GM12878 (cell line): ENCODE measurements around the gene CDK11B. TPM values are rescaled to one million over a fixed set of nuclear protein-coding genes. Genes with fewer than 3 reads are reported as not detected.

Experiments
- ATAC-seq: fragments of 200-7000 bp; cut with Tn5 transposase; 3 replicates; pipeline ENCODE4 v1.9.1; 2020; ENCODE audit warnings: mild to moderate bottlenecking, moderate library complexity
- BruUV-seq: library from RNA; stranded (reverse); fragments of 400-500 nt; replicated peaks from 2 replicates; lab custom pipeline; 2021; lab: Mats Ljungman, UMichigan
- CTCF ChIA-PET: fragments of 300-600 bp; sonication (Branson Sonifier 250); formaldehyde crosslinking; extraction: SDS; loops from one replicate; lab custom pipeline; 2021; ENCODE audit warnings: inconsistent platforms; lab: Yijun Ruan, JAX
- POLR2A ChIA-PET: fragments of 350-600 bp; formaldehyde crosslinking; extraction: SDS; loops from one replicate; lab custom pipeline; 2021; ENCODE audit warnings: inconsistent platforms; lab: Charles Lee
- RAD21 ChIA-PET: fragments of 300-600 bp; sonication (Branson Sonifier 250); formaldehyde crosslinking; loops from one replicate; lab custom pipeline; 2023; ENCODE audit warnings: antibody characterized with exemption; ENCODE audit not compliant: unreplicated experiment; lab: Charles Lee
- SMC1A ChIA-PET: fragments of 300-600 bp; sonication (Branson Sonifier 250); formaldehyde crosslinking; loops from one replicate; lab custom pipeline; 2023; ENCODE audit not compliant: unreplicated experiment, uncharacterized antibody; lab: Charles Lee
- DNase-seq: peaks from one replicate; pipeline ENCODE4 v3.0.0-alpha.2; 2011; ENCODE audit warnings: low read depth, low spot score
- FAIRE-seq: peaks from 3 replicates; lab custom pipeline; 2011; peaks lifted over from hg19 to GRCh38; lab: Jason Lieb, UNC
- H2AFZ ChIP-seq: 2 replicates; pipeline ENCODE4 v1.6.0; 2011; ENCODE audit warnings: low read depth, low read length, control low read depth; ENCODE audit not compliant: control insufficient read depth
- H3K27ac ChIP-seq: 2 replicates; pipeline ENCODE4 v1.5.1; 2011; ENCODE audit warnings: control low read depth; ENCODE audit not compliant: control insufficient read depth, insufficient read depth
- H3K27me3 ChIP-seq, 2 experiments: replicated peaks in 1 of 2; 2 replicates each; pipeline versions ENCODE4 v1.6.0 to v1.6.1; 2011; ENCODE audit warnings: low read length in 1 of 2; ENCODE audit not compliant: control insufficient read depth in 2 of 2, insufficient read depth in 2 of 2
- H3K36me3 ChIP-seq, 2 experiments: 2 replicates each; pipeline ENCODE4 v1.5.1; 2011; ENCODE audit warnings: low read length in 1 of 2; ENCODE audit not compliant: control insufficient read depth in 2 of 2, insufficient read depth in 2 of 2
- H3K4me1 ChIP-seq: 2 replicates; pipeline ENCODE4 v1.6.1; 2011; ENCODE audit warnings: mild to moderate bottlenecking, low read length, moderate library complexity, mixed read lengths; ENCODE audit not compliant: control insufficient read depth, insufficient read depth
- H3K4me2 ChIP-seq: 2 replicates; pipeline ENCODE4 v1.6.0; 2011; ENCODE audit warnings: control low read depth; ENCODE audit not compliant: control insufficient read depth, insufficient read depth
- H3K4me3 ChIP-seq: fragments of 200-600 bp; sonication (generic); 2 replicates; pipeline ENCODE4 v1.5.1; 2016
- H3K79me2 ChIP-seq: 2 replicates; pipeline ENCODE4 v1.6.0; 2011; ENCODE audit warnings: low read length; ENCODE audit not compliant: control insufficient read depth, insufficient read depth
- H3K9ac ChIP-seq: 2 replicates; pipeline ENCODE4 v1.8.0; 2011; ENCODE audit warnings: low read length, control low read depth, mixed read lengths; ENCODE audit not compliant: control insufficient read depth, insufficient read depth
- H3K9me3 ChIP-seq: replicated peaks from 3 replicates; pipeline ENCODE4 v1.5.1; 2011; ENCODE audit warnings: mild to moderate bottlenecking, low read length; ENCODE audit not compliant: control insufficient read depth, insufficient read depth
- H4K20me1 ChIP-seq: 2 replicates; pipeline ENCODE4 v1.6.0; 2011; ENCODE audit not compliant: control insufficient read depth, insufficient read depth
- ASH2L ChIP-seq: fragments of 300-600, 200-600 bp; sonication (generic); IDR thresholded peaks from 2 replicates; pipeline ENCODE4 v1.6.1; 2017; ENCODE audit warnings: low read depth, mild to moderate bottlenecking, borderline replicate concordance
- BMI1 ChIP-seq: fragments of 450-650 bp; IDR thresholded peaks from 2 replicates; pipeline ENCODE4 v1.6.1; 2016; ENCODE audit warnings: mild to moderate bottlenecking, moderate library complexity, borderline replicate concordance
- CHD2 ChIP-seq: IDR thresholded peaks from 2 replicates; pipeline ENCODE4 v1.6.1; 2011; ENCODE audit warnings: low read depth, low read length, improper control_type of control experiment, borderline replicate concordance
- GABPA ChIP-seq: IDR thresholded peaks from 2 replicates; pipeline ENCODE4 v1.6.1; 2014; ENCODE audit warnings: antibody characterized with exemption, low read depth, mild to moderate bottlenecking, inconsistent platforms
- MEF2A ChIP-seq: IDR thresholded peaks from 2 replicates; pipeline ENCODE4 v1.6.1; 2011; ENCODE audit warnings: low read depth, mild to moderate bottlenecking, low read length, moderate library complexity; ENCODE audit not compliant: insufficient read depth
- MXI1 ChIP-seq: fragments of 150-350 bp; IDR thresholded peaks from 2 replicates; pipeline ENCODE4 v1.6.1; 2011; ENCODE audit warnings: low read depth, mild to moderate bottlenecking, inconsistent platforms, low read length, improper control_type of control experiment
- RAD21 ChIP-seq: IDR thresholded peaks from 2 replicates; pipeline ENCODE4 v1.6.1; 2011; ENCODE audit warnings: mild to moderate bottlenecking, low read depth, low read length, moderate library complexity; ENCODE audit not compliant: insufficient read depth
- RCOR1 ChIP-seq: conservative IDR thresholded peaks from 2 replicates; pipeline ENCODE4 v1.6.1; 2012; ENCODE audit warnings: low read depth, low read length, improper control_type of control experiment
- SMAD5 ChIP-seq: IDR thresholded peaks from 2 replicates; pipeline ENCODE4 v1.6.1; 2016; ENCODE audit warnings: antibody characterized with exemption, low read depth
- SRF ChIP-seq, 2 experiments: IDR thresholded peaks; 2 replicates each; pipeline ENCODE4 v1.6.1; 2011; ENCODE audit warnings: low read depth in 2 of 2, low read length in 2 of 2, mild to moderate bottlenecking in 1 of 2, moderate library complexity in 1 of 2
- WGBS: methylation state at CpG from one replicate; pipeline ENCODE4 v1.1.6; 2016; ENCODE audit warnings: low lambda C conversion rate; ENCODE audit not compliant: insufficient replicate concordance, insufficient coverage; ENCODE audit errors: missing lambda C conversion rate; 5-methylcytosine and 5-hydroxymethylcytosine counted together
- in situ Hi-C: fragments of 300-500 bp; cut with MboI; formaldehyde crosslinking; loops from 9 replicates; pipeline ENCODE4 v1.14.3; 2018; ENCODE audit warnings: mixed read lengths
- intact Hi-C: fragments of 100-400 bp; cut with micrococcal nuclease; formaldehyde crosslinking; loops from one replicate; pipeline ENCODE4 v1.14.2; 2022; ENCODE audit not compliant: unreplicated experiment
- polyA plus RNA-seq, 11 experiments: library from polyadenylated mRNA; depleted of rRNA in 4 of 11; unstranded in 6 of 11; stranded (reverse) in 5 of 11; fragments of >200 nt; fragmentation: Nextera tagmentation in 4 of 11; fragmentation: Illumina TruSeq in 1 of 11; extraction: Ambion mirVana in 4 of 11; extraction: Trizol in 1 of 11; gene quantifications; 1 replicate in 1 of 11; 2 replicates in 10 of 11; pipeline versions ENCODE4 v1.2.1 to v1.2.3, GENCODE V29; 2011 to 2016; ENCODE audit warnings: inconsistent platforms in 2 of 11, missing spikeins in 2 of 11, low read depth in 1 of 11
- total RNA-seq, 4 experiments: library from RNA; depleted of rRNA in 3 of 4; stranded (reverse); fragments of >200 nt in 3 of 4; fragmentation: Illumina TruSeq in 1 of 4; extraction: Trizol in 1 of 4; gene quantifications; 2 replicates each; pipeline versions ENCODE4 v1.2.1 to v1.2.3, GENCODE V29; 2013 to 2021
- TF ChIP-seq, protein P1 (sequence below), 3 experiments: IDR thresholded peaks in 2 of 3; conservative IDR thresholded peaks in 1 of 3; 2 replicates each; pipeline ENCODE4 v1.5.1; 2011; ENCODE audit warnings: low read depth in 3 of 3, low read length in 3 of 3, mild to moderate bottlenecking in 3 of 3, control low read depth in 2 of 3, moderate library complexity in 2 of 3, inconsistent platforms in 1 of 3, mixed read lengths in 1 of 3; ENCODE audit not compliant: control insufficient read depth in 2 of 3, insufficient read depth in 1 of 3; ENCODE audit errors: extremely low read depth in 1 of 3
- TF ChIP-seq, protein P2 (sequence below): IDR thresholded peaks from 2 replicates; pipeline ENCODE4 v1.6.1; 2012; ENCODE audit warnings: low read depth, low read length, improper control_type of control experiment
- TF ChIP-seq, protein P3 (sequence below): fragments of 450-650 bp; IDR thresholded peaks from 2 replicates; pipeline ENCODE4 v1.6.1; 2016; ENCODE audit warnings: mild to moderate bottlenecking
- TF ChIP-seq, protein P4 (sequence below): IDR thresholded peaks from 2 replicates; pipeline ENCODE4 v1.6.1; 2011; ENCODE audit warnings: low read depth, low read length, improper control_type of control experiment, borderline replicate concordance

The CDK11B gene
- total and polyA plus RNA-seq, 10 of the 15 experiments (the other 5 are each of a cell fraction or from before 2014, with no cell fraction given) = 3.2 to 30.9 (median 18.0) TPM

DNA sequence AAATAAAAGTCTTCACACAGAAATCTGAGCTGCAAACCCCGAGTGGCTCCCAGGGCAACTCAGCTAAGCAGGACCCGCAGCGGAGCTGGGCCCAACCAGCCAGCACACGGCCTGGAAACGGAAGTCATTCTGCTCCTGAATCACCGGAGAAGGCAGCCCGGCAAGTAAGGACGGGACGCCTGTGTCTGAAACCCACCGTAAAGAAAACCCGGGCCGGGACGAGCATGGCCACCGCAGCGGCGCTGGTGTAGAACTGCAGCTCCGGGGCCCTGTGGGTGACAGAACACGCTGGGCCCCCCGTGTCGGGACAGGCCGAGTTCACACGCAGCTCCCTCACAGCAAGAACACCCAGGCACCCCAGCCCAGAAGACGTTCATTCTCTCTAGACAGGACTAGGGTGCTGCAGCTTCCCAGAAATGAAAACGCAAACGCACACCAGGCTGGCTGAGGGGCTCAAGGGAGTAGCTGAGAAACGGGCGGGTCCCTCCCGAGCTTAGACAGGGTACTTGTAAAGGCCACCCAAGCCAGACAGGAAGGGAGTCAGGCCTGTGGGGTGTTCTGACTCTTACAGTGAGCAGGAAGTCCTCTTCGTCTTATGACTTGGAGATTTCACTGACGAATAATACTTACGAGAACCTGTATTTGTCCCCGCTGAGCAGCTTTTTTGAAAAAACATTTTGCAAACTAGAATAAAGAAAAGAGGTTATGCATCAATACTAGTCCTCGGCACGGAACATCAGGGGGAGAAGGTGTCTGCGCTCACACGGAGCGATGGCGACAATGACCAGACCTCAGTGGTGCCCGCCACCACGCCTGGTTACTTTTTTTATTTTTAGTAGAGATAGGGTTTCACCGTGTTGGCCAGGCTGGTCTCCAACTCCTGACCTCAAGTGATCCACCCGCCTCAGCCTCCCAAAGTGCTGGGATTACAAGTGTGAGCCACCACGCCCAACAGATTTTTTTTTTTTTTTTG, 10.9 kb upstream of the CDK11B start (continued):
- TF ChIP-seq, protein P1, sequence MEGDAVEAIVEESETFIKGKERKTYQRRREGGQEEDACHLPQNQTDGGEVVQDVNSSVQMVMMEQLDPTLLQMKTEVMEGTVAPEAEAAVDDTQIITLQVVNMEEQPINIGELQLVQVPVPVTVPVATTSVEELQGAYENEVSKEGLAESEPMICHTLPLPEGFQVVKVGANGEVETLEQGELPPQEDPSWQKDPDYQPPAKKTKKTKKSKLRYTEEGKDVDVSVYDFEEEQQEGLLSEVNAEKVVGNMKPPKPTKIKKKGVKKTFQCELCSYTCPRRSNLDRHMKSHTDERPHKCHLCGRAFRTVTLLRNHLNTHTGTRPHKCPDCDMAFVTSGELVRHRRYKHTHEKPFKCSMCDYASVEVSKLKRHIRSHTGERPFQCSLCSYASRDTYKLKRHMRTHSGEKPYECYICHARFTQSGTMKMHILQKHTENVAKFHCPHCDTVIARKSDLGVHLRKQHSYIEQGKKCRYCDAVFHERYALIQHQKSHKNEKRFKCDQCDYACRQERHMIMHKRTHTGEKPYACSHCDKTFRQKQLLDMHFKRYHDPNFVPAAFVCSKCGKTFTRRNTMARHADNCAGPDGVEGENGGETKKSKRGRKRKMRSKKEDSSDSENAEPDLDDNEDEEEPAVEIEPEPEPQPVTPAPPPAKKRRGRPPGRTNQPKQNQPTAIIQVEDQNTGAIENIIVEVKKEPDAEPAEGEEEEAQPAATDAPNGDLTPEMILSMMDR (IDR thresholded peaks at IDR 0.05 in 2 of 3, conservative IDR thresholded peaks at IDR 0.05 in 1 of 3; ENCODE audit: control insufficient read depth in 2 of 3, extremely low read depth in 1 of 3, insufficient read depth in 1 of 3, low read depth in 3 of 3, low read length in 3 of 3) = no peak
- TF ChIP-seq RCOR1 = no peak

DNA sequence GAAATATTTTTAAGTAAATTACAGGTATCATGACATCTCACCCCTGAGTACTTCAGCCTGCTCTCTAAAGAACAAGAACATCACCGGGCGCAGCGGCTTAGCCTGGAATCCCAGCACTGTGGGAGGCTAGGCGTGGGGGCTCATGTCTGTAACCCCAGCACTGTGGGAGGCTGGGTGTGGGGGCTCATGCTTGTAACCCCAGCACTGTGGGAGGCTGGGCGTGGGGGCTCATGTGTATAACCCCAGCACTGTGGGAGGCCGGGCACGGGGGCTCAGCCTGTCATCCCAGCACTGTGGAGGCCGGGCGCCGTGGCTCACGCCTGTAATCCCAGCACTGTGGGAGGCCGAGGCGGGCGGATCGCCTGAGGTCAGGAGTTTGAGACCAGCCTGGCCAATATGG, 7.7 kb upstream of the CDK11B start:
- SMC1A ChIA-PET = no interaction called here
- in situ Hi-C loops = no loop called here

More for the DNA sequence above, 7.7 kb upstream of the CDK11B start:
- H3K27me3 ChIP-seq = no peaks in the 10 kb centered on the region
- no peak for DNase-seq
- H2AFZ ChIP-seq = no peak overlapping the region
- no peaks in the 10 kb centered on the region; the same call in 1 of the 2 replicates for H3K79me2 ChIP-seq
- ATAC-seq = no peak
- no peaks in the 10 kb centered on the region for H3K9me3 ChIP-seq
- H3K4me3 ChIP-seq = no peak overlapping the region
- FAIRE-seq = no peak
- 97% methylated on average over 12 of the region's 15 CpGs for WGBS
- intact Hi-C loops = no loop called here
- no peak overlapping the region for H3K4me2 ChIP-seq
- no TSS peak for BruUV-seq
- H3K4me1 ChIP-seq = no peaks in the 10 kb centered on the region
- no peak overlapping the region for H3K27ac ChIP-seq
- RAD21 ChIA-PET = no interaction called here
- POLR2A ChIA-PET = no interaction called here
- no peak overlapping the region for H3K9ac ChIP-seq
- peaks cover 8 to 10% of the 10 kb centered on the region in 2 experiments for H3K36me3 ChIP-seq
- TF ChIP-seq, protein P2, sequence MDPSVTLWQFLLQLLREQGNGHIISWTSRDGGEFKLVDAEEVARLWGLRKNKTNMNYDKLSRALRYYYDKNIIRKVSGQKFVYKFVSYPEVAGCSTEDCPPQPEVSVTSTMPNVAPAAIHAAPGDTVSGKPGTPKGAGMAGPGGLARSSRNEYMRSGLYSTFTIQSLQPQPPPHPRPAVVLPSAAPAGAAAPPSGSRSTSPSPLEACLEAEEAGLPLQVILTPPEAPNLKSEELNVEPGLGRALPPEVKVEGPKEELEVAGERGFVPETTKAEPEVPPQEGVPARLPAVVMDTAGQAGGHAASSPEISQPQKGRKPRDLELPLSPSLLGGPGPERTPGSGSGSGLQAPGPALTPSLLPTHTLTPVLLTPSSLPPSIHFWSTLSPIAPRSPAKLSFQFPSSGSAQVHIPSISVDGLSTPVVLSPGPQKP = no peak
- no peak for TF ChIP-seq CHD2
- no peak for TF ChIP-seq SRF (IDR thresholded peaks at IDR 0.05; ENCODE audit: low read depth in 2 of 2, low read length in 2 of 2)
- no peak for TF ChIP-seq GABPA
- TF ChIP-seq, protein P3, sequence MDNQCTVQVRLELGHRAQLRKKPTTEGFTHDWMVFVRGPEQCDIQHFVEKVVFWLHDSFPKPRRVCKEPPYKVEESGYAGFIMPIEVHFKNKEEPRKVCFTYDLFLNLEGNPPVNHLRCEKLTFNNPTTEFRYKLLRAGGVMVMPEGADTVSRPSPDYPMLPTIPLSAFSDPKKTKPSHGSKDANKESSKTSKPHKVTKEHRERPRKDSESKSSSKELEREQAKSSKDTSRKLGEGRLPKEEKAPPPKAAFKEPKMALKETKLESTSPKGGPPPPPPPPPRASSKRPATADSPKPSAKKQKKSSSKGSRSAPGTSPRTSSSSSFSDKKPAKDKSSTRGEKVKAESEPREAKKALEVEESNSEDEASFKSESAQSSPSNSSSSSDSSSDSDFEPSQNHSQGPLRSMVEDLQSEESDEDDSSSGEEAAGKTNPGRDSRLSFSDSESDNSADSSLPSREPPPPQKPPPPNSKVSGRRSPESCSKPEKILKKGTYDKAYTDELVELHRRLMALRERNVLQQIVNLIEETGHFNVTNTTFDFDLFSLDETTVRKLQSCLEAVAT = no peak
- TF ChIP-seq MXI1 = no peak
- TF ChIP-seq RCOR1 = no peak
- TF ChIP-seq RAD21 = no peak
- TF ChIP-seq, protein P4, sequence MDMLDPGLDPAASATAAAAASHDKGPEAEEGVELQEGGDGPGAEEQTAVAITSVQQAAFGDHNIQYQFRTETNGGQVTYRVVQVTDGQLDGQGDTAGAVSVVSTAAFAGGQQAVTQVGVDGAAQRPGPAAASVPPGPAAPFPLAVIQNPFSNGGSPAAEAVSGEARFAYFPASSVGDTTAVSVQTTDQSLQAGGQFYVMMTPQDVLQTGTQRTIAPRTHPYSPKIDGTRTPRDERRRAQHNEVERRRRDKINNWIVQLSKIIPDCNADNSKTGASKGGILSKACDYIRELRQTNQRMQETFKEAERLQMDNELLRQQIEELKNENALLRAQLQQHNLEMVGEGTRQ = no peak
- no peak for TF ChIP-seq ASH2L
- no peak for TF ChIP-seq SMAD5
- TF ChIP-seq BMI1 = no peak
- TF ChIP-seq MEF2A = no peak
- CTCF ChIA-PET = interaction anchor here (2.3 kb wide), 1 partner anchor 12 kb away, joined by 13 read pairs; no protein-coding TSS in a partner anchor
- no peaks in the 10 kb centered on the region for H4K20me1 ChIP-seq
